Epithelial cell of esophagus (primary cell): ENCODE data around the gene GPR6.

Source experiments
- DNase-seq: peaks from one replicate; pipeline ENCODE4 v3.0.0; 2010; ENCODE audit warnings: low read depth
- H3K4me3 ChIP-seq: 2 replicates; pipeline ENCODE4 v1.5.1; 2011; ENCODE audit warnings: mild to moderate bottlenecking, low read length, control low read depth
- TF ChIP-seq, protein P1 (sequence below): IDR thresholded peaks from 2 replicates; pipeline ENCODE4 v1.5.1; 2011; ENCODE audit warnings: low read depth, mild to moderate bottlenecking, low read length, control low read depth, inconsistent platforms; ENCODE audit not compliant: insufficient read depth; ENCODE audit errors: missing control alignments

The GPR6 gene

DNA sequence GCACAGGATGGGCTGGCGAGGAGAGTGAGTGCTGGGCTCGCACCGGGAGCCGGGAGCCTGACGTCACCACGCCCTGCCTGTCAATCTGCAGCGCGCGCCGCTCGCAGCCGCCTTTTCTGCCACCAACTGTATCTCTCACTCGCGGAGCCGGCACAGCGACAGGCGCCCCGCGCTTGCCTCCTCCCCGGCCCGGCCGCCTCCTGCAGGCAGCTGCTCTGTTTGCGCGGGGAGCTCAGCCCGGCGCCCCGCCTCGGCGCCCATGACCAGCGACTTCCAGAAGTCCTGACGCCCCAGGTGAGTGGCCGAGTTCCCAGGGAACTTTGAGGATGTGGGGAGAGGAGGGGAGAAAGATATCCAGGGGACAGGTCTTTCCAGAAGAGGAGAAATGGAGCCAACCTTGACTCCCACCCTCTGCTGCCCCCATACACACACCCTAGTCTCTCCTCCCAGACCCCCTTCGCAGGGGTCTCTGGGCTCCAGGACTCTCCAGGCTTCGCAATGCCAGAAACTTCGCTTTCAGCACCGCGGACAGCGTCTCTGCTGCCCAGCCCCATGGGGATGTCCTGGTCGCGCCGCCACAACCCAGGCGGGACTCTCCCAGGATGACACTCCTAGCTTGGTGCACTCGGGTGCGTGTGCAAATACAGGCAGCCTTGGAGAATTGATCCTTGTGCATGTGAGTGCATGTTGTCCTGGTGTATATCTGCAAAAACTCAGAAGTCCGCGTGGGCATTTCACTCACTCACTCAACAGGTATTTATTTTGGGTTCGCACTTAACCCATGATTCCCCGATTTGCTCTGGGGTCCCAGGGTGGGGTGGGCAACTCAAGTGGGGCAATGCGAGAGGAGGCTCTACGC is at the start of gene GPR6:
TSS of gene GPR6 (plus strand) at position 138 of the 859 bp plus-strand sequence. CDS start 802 bp downstream, outside the sequence.
- TF ChIP-seq, protein P1, sequence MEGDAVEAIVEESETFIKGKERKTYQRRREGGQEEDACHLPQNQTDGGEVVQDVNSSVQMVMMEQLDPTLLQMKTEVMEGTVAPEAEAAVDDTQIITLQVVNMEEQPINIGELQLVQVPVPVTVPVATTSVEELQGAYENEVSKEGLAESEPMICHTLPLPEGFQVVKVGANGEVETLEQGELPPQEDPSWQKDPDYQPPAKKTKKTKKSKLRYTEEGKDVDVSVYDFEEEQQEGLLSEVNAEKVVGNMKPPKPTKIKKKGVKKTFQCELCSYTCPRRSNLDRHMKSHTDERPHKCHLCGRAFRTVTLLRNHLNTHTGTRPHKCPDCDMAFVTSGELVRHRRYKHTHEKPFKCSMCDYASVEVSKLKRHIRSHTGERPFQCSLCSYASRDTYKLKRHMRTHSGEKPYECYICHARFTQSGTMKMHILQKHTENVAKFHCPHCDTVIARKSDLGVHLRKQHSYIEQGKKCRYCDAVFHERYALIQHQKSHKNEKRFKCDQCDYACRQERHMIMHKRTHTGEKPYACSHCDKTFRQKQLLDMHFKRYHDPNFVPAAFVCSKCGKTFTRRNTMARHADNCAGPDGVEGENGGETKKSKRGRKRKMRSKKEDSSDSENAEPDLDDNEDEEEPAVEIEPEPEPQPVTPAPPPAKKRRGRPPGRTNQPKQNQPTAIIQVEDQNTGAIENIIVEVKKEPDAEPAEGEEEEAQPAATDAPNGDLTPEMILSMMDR = no peak
- DNase-seq = peak; percentile 67
- H3K4me3 ChIP-seq = no peak within 1 kb of the TSS

DNA sequence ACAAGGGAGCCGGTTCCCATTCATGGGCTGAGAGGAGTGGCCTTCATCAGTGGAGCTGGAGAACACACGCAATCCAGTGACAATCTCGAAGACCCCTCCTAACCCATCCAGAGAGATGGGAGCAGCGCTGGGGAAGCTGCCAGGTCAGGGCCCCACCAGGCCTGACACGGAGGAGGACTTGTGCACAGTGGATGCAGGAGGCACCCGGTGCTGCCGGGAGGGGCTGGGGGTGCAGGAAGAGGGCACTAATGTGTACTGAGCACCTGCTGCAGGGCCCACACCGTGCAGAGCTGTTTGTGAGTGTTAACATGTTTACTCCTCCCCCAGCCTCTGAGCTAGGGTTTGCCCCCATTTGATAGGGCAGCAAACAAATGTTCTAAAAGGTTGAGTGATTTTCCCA is 43.8 kb upstream of the GPR6 start:
- no peak for DNase-seq
- H3K4me3 ChIP-seq = no peak overlapping the region
- TF ChIP-seq, protein P1 = no peak

- TF ChIP-seq, protein P1 = no peak
- H3K4me3 ChIP-seq = no peak overlapping the region
- peak; percentile 32 for DNase-seq
These were observed 38.5 kb upstream of the GPR6 start for GRCh38 chr6:109939654-109940053.

DNA sequence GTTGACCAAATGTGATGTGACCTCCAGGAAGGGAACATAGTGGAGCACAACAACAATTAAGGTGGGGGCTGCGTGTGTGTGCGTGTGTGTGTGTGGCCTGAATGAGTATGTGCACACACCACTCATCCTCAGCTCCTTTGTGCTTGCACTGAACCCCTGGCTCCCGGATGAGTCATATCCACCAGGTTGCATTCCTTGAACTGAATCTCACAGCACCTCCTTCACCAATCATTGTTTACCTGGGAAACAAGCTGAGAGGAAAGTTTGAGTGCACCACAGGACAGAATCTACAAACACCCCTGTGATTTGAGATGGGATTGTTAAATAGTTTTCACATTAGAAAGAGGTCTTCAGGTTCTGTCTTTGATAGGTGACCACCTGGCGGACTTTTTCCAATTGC is 33.7 kb upstream of the GPR6 start:
- TF ChIP-seq, protein P1 = no peak
- H3K4me3 ChIP-seq = no peak overlapping the region
- DNase-seq = peak; percentile 91

GRCh38 chr6:109945091-109945490 is 33.0 kb upstream of the GPR6 start:
- no peak for DNase-seq
- TF ChIP-seq, protein P1 = no peak
- no peak overlapping the region for H3K4me3 ChIP-seq

DNA sequence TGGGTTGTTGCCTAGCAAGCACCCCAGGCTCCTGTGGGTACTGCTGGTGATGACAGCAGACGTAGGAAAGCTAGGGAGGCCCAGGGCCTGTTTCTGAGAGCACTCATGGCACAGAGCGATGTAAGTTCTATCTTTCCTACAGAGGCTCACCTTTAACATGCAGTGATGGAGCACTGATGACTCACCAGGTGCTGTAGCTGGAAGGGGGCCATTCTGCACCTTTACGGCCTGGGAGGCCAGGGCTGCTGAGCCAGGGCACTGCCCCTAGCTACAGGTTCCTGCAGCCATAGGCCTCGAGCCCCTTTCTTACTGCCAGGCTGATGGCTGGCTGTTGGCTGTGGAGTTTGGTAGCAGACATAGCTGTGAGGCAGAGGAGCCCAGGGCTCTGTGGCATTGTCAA is 31.1 kb upstream of the GPR6 start:
- DNase-seq = peak; percentile 9
- no peak overlapping the region for H3K4me3 ChIP-seq
- TF ChIP-seq, protein P1 = no peak
